ENCODE data around the gene DYNC1H1. TPM values are rescaled to one million over a fixed set of nuclear protein-coding genes. Genes with fewer than 3 reads are reported as not detected.
A peak's percentile ranks its signal among the peaks of the same experiment; 100 is the strongest.

Gene DYNC1H1
- total RNA-seq, 1 donor from 2014 or later = 565 TPM

GRCh38 chr14:102085488-102085887 lies 121.1 kb downstream of the DYNC1H1 start:
- DNase-seq (ENCODE audit: low spot score in 2 of 2) = no peak
- no peak for FAIRE-seq

GRCh38 chr14:102085948-102086708 lies 121.8 kb downstream of the DYNC1H1 start:
- DNase-seq (ENCODE audit: low spot score in 2 of 2) (peak; percentile 55 to 60), FAIRE-seq (no peak)

GRCh38 chr14:102086709-102086971 lies 122.3 kb downstream of the DYNC1H1 start:
- FAIRE-seq = no peak
- DNase-seq (ENCODE audit: low spot score in 2 of 2) = no peak

- FAIRE-seq = no peak
- peak; percentile 94 to 96 for DNase-seq (ENCODE audit: low spot score in 2 of 2)
These were observed 122.8 kb downstream of the DYNC1H1 start, which contains the start of gene HSP90AA1 for GRCh38 chr14:102086972-102087761. Gene HSP90AA1 (minus strand): TSS chr14:102087044. CDS start chr14:102086378, 666 bp downstream.

- DNase-seq (ENCODE audit: low spot score in 2 of 2) (no peak), FAIRE-seq (no peak)
These were observed 123.3 kb downstream of the DYNC1H1 start for GRCh38 chr14:102087762-102088011.

GRCh38 chr14:102088012-102088792 lies 123.8 kb downstream of the DYNC1H1 start:
- FAIRE-seq (no peak), DNase-seq (ENCODE audit: low spot score in 2 of 2) (peak; percentile 43 to 56)

GRCh38 chr14:102089621-102090343 lies 125.4 kb downstream of the DYNC1H1 start:
- DNase-seq (ENCODE audit: low spot score in 2 of 2) (no peak), FAIRE-seq (no peak)

- FAIRE-seq (no peak), DNase-seq (ENCODE audit: low spot score in 2 of 2) (no peak)
These were observed 126.3 kb downstream of the DYNC1H1 start for GRCh38 chr14:102090713-102091112.

- FAIRE-seq = no peak
- DNase-seq (ENCODE audit: low spot score in 2 of 2) = no peak
These were observed 128.4 kb downstream of the DYNC1H1 start for GRCh38 chr14:102092806-102093205.

- DNase-seq (ENCODE audit: low spot score in 2 of 2) = no peak
- no peak for FAIRE-seq
These were observed 129.7 kb downstream of the DYNC1H1 start for GRCh38 chr14:102094101-102094500.

GRCh38 chr14:102095231-102095870 lies 131.0 kb downstream of the DYNC1H1 start:
- DNase-seq (ENCODE audit: low spot score in 2 of 2) (no peak), FAIRE-seq (no peak)

GRCh38 chr14:102095871-102096568 lies 131.6 kb downstream of the DYNC1H1 start:
- no peak for FAIRE-seq
- DNase-seq (ENCODE audit: low spot score in 2 of 2) = no peak

- peak; percentile 57 to 78 for DNase-seq (ENCODE audit: low spot score in 2 of 2)
- no peak for FAIRE-seq
These were observed 132.3 kb downstream of the DYNC1H1 start for GRCh38 chr14:102096569-102097188.

GRCh38 chr14:102097441-102098135 lies 133.2 kb downstream of the DYNC1H1 start:
- no peak for DNase-seq (ENCODE audit: low spot score in 2 of 2)

GRCh38 chr14:102103062-102103695 lies 138.8 kb downstream of the DYNC1H1 start:
- FAIRE-seq (no peak), DNase-seq (ENCODE audit: low spot score in 2 of 2) (no peak)

More at GRCh38 chr14:102097441-102098135, 133.2 kb downstream of the DYNC1H1 start:
- FAIRE-seq = no peak

- no peak for DNase-seq (ENCODE audit: low spot score in 2 of 2)
- no peak for FAIRE-seq
These were observed 141.0 kb downstream of the DYNC1H1 start for GRCh38 chr14:102105369-102105768.

Data from frontal cortex (tissue), 4 donors.